KMS-11 (cell line): ENCODE measurements around the gene COL25A1.

Experiments used
- H2AFZ ChIP-seq: fragments of 200-600 bp; sonication (generic); 2 replicates; pipeline ENCODE4 v1.6.1; 2016; ENCODE audit warnings: antibody characterized with exemption, mixed run types, low read depth
- H3K27ac ChIP-seq: fragments of 200-600 bp; sonication (generic); 2 replicates; pipeline ENCODE4 v1.6.1; 2016; ENCODE audit warnings: mild to moderate bottlenecking, mixed run types
- H3K27me3 ChIP-seq: fragments of 200-600 bp; sonication (generic); 2 replicates; pipeline ENCODE4 v1.6.1; 2017; ENCODE audit warnings: mild to moderate bottlenecking, low read depth, mixed run types, moderate library complexity; ENCODE audit not compliant: insufficient read depth
- H3K36me3 ChIP-seq: fragments of 200-600 bp; sonication (generic); 2 replicates; pipeline ENCODE4 v1.6.1; 2017; ENCODE audit warnings: mild to moderate bottlenecking, mixed run types; ENCODE audit not compliant: insufficient read depth
- H3K4me1 ChIP-seq: fragments of 200-600 bp; sonication (generic); 2 replicates; pipeline ENCODE4 v1.6.1; 2016; ENCODE audit warnings: mild to moderate bottlenecking, low read depth, mixed run types; ENCODE audit not compliant: poor library complexity, severe bottlenecking
- H3K4me2 ChIP-seq: fragments of 200-600 bp; sonication (generic); 2 replicates; pipeline ENCODE4 v1.7.0; 2016; ENCODE audit warnings: mild to moderate bottlenecking, mixed run types
- H3K4me3 ChIP-seq: fragments of 200-600 bp; sonication (generic); IDR thresholded peaks from 2 replicates; pipeline ENCODE4 v1.6.1; 2017; ENCODE audit warnings: low read depth, low read length, mixed read lengths; ENCODE audit not compliant: insufficient read depth
- H3K79me2 ChIP-seq: fragments of 200-600 bp; sonication (generic); 2 replicates; pipeline ENCODE4 v1.6.1; 2016; ENCODE audit warnings: low read depth, mixed run types; ENCODE audit not compliant: insufficient read depth
- H3K9ac ChIP-seq: fragments of 200-600 bp; sonication (generic); 2 replicates; pipeline ENCODE4 v1.6.1; 2016; ENCODE audit warnings: mild to moderate bottlenecking, mixed run types
- H4K20me1 ChIP-seq: fragments of 200-600 bp; sonication (generic); 2 replicates; pipeline ENCODE4 v1.6.1; 2016; ENCODE audit warnings: mild to moderate bottlenecking, mixed run types; ENCODE audit not compliant: insufficient read depth
- CTCF ChIP-seq: fragments of 200-600 bp; sonication (generic); conservative IDR thresholded peaks from 2 replicates; pipeline ENCODE4 v1.6.1; 2017; ENCODE audit warnings: low read depth, mild to moderate bottlenecking, antibody characterized with exemption, low read length, moderate library complexity, mixed read lengths

The COL25A1 gene

GRCh38 chr4:108825737-108826136, 476.7 kb downstream of the COL25A1 start:
- H3K4me3 ChIP-seq, result no peak overlapping the region
- no peak overlapping the region for H3K27ac ChIP-seq
- no peak overlapping the region for H3K9ac ChIP-seq
- peaks cover 27% of the 10 kb centered on the region for H3K4me1 ChIP-seq
- no peaks in the 10 kb centered on the region for H3K27me3 ChIP-seq
- no peaks in the 10 kb centered on the region for H3K36me3 ChIP-seq
- no peak overlapping the region for H3K4me2 ChIP-seq
- H4K20me1 ChIP-seq, result no peaks in the 10 kb centered on the region
- H3K79me2 ChIP-seq, result no peaks in the 10 kb centered on the region
- H2AFZ ChIP-seq, result no peak overlapping the region
- TF ChIP-seq CTCF, result no peak

GRCh38 chr4:108821351-108821930, 481.0 kb downstream of the COL25A1 start:
- Histone ChIP-seq H3K9ac (no peak overlapping the region), H3K4me3 (no peak overlapping the region)

GRCh38 chr4:108820492-108821350, 481.7 kb downstream of the COL25A1 start:
- TF ChIP-seq CTCF, result no peak
- no peak overlapping the region for H3K4me2 ChIP-seq
- peaks cover 9% of the 10 kb centered on the region for H3K4me1 ChIP-seq
- no peak overlapping the region for H3K4me3 ChIP-seq
- no peak overlapping the region for H3K27ac ChIP-seq
- no peak overlapping the region for H3K9ac ChIP-seq
- H2AFZ ChIP-seq, result no peak overlapping the region
- no peaks in the 10 kb centered on the region for H3K27me3 ChIP-seq
- no peaks in the 10 kb centered on the region for H3K36me3 ChIP-seq
- no peaks in the 10 kb centered on the region for H3K79me2 ChIP-seq
- H4K20me1 ChIP-seq, result no peaks in the 10 kb centered on the region

More at GRCh38 chr4:108821351-108821930, 481.0 kb downstream of the COL25A1 start:
- no peak overlapping the region for H3K4me2 ChIP-seq
- no peak for TF ChIP-seq CTCF
- no peak overlapping the region for H3K27ac ChIP-seq
- no peaks in the 10 kb centered on the region for H3K27me3 ChIP-seq
- H3K4me1 ChIP-seq, result peaks cover 2% of the 10 kb centered on the region
- no peaks in the 10 kb centered on the region for H3K79me2 ChIP-seq
- no peak overlapping the region for H2AFZ ChIP-seq
- no peaks in the 10 kb centered on the region for H3K36me3 ChIP-seq
- no peaks in the 10 kb centered on the region for H4K20me1 ChIP-seq

- peak overlapping the region; percentile 80 for H3K4me2 ChIP-seq
- no peaks in the 10 kb centered on the region for H3K36me3 ChIP-seq
- H4K20me1 ChIP-seq, result no peaks in the 10 kb centered on the region
- no peaks in the 10 kb centered on the region for H3K79me2 ChIP-seq
- H3K4me1 ChIP-seq, result peaks cover 47% of the 10 kb centered on the region
- no peak overlapping the region for H3K4me3 ChIP-seq
- H2AFZ ChIP-seq, result 0 out of 2 replicates have a peak overlapping the region, but pooled peaks have one; percentile 16
- no peak overlapping the region; the same call in 1 of the 2 replicates for H3K9ac ChIP-seq
- no peak for TF ChIP-seq CTCF
- no peaks in the 10 kb centered on the region for H3K27me3 ChIP-seq
- peak overlapping the region; percentile 43 for H3K27ac ChIP-seq
Measured at GRCh38 chr4:108814326-108814725, 488.1 kb downstream of the COL25A1 start.
